Measurements from ENCODE around the gene HCFC2. TPM values are rescaled to one million over a fixed set of nuclear protein-coding genes. Genes with fewer than 3 reads are reported as not detected.

The HCFC2 gene
- total RNA-seq, 4 donors from 2014 or later: 23.6 to 31.6 (median 27.1) TPM

- Histone ChIP-seq H3K27me3 (no peaks in the 10 kb centered on the region), H3K27ac (no peak overlapping the region), H3K4me1 (no peaks in the 10 kb centered on the region), H3K4me3 (replicated peaks in 1 of 3) (no peak overlapping the region), H3K9me3 (no peaks in the 10 kb centered on the region), H3K36me3 (no peaks in the 10 kb centered on the region)
- DNase-seq: no peak
- intact Hi-C loops (cut with DNase I): no loop called here
- TF ChIP-seq CTCF (IDR thresholded peaks at IDR 0.05) (no peak), POLR2A (IDR thresholded peaks at IDR 0.05) (no peak)
- WGBS, 2 donors: 79 to 81% methylated on average over 11 of the region's 11 CpGs
Measured at GRCh38 chr12:104147346-104147745, 83.0 kb downstream of the HCFC2 start.

- 87 to 92% methylated on average over 8 of the region's 8 CpGs for WGBS, 2 donors
- H3K36me3 ChIP-seq: no peaks in the 10 kb centered on the region
- TF ChIP-seq CTCF (IDR thresholded peaks at IDR 0.05) (no peak), POLR2A (IDR thresholded peaks at IDR 0.05) (no peak)
- DNase-seq: no peak
- intact Hi-C loops (cut with DNase I): no loop called here
- H3K27ac ChIP-seq: no peak overlapping the region
- H3K9me3 ChIP-seq: no peaks in the 10 kb centered on the region
- H3K4me3 ChIP-seq (replicated peaks in 1 of 3): no peak overlapping the region
- H3K4me1 ChIP-seq: no peaks in the 10 kb centered on the region
- no peaks in the 10 kb centered on the region for H3K27me3 ChIP-seq
Measured at GRCh38 chr12:104150416-104150815, 86.1 kb downstream of the HCFC2 start.

GRCh38 chr12:104152685-104153241, 88.4 kb downstream of the HCFC2 start:
- no peak for DNase-seq
- Histone ChIP-seq H3K36me3 (no peaks in the 10 kb centered on the region), H3K4me1 (no peaks in the 10 kb centered on the region), H3K27me3 (no peaks in the 10 kb centered on the region), H3K27ac (no peak overlapping the region), H3K4me3 (replicated peaks in 1 of 3) (no peak overlapping the region), H3K9me3 (no peaks in the 10 kb centered on the region)
- intact Hi-C loops (cut with DNase I): no loop called here
- TF ChIP-seq CTCF (IDR thresholded peaks at IDR 0.05): no peak
- TF ChIP-seq POLR2A (IDR thresholded peaks at IDR 0.05): no peak

GRCh38 chr12:104154286-104154685, 90.0 kb downstream of the HCFC2 start:
- no peak for DNase-seq
- intact Hi-C loops (cut with DNase I): no loop called here
- H3K27me3 ChIP-seq: no peaks in the 10 kb centered on the region
- no peak overlapping the region for H3K27ac ChIP-seq
- no peak for TF ChIP-seq CTCF (IDR thresholded peaks at IDR 0.05)
- no peak for TF ChIP-seq POLR2A (IDR thresholded peaks at IDR 0.05)
- H3K4me1 ChIP-seq: no peaks in the 10 kb centered on the region
- no peaks in the 10 kb centered on the region for H3K9me3 ChIP-seq
- WGBS, 2 donors: 61 to 65% methylated on average over 4 of the region's 4 CpGs
- no peaks in the 10 kb centered on the region for H3K36me3 ChIP-seq
- H3K4me3 ChIP-seq (replicated peaks in 1 of 3): no peak overlapping the region

GRCh38 chr12:104154806-104155205, 90.5 kb downstream of the HCFC2 start:
- Histone ChIP-seq H3K4me3 (replicated peaks in 1 of 3) (no peak overlapping the region), H3K36me3 (no peaks in the 10 kb centered on the region), H3K4me1 (no peaks in the 10 kb centered on the region), H3K9me3 (no peaks in the 10 kb centered on the region), H3K27me3 (no peaks in the 10 kb centered on the region), H3K27ac (no peak overlapping the region)
- intact Hi-C loops (cut with DNase I): no loop called here
- 73 to 74% methylated on average over 2 of the region's 2 CpGs for whole genome bisulfite sequencing, 2 donors
- DNase-seq: no peak
- TF ChIP-seq CTCF (IDR thresholded peaks at IDR 0.05) (no peak), POLR2A (IDR thresholded peaks at IDR 0.05) (no peak)

Small RNAs within 50 kb of the gene (small RNA-seq; reads per million reads assigned to genes)
- not detected for gene RNA5SP370

Other genes with a start within 250 kb of the HCFC2 start
- 1 to 10 TPM; 3.6 to 5.8 (median 4.4) TPM for gene NT5DC3, start 223.3 kb upstream of the HCFC2 start, total RNA-seq
- gene HSP90B1, start 134.1 kb upstream of the HCFC2 start, total RNA-seq: 1,000 to 10,000 TPM; 1,103 to 2,326 (median 1,708) TPM
- 10 to 100 TPM; 20.5 to 33.1 (median 28.2) TPM for gene TDG, start 98.7 kb upstream of the HCFC2 start, total RNA-seq
- gene GLT8D2, start 14.3 kb upstream of the HCFC2 start, total RNA-seq: 10 to 100 TPM; 27.7 to 52.0 (median 34.3) TPM
- gene NFYB, start 73.7 kb downstream of the HCFC2 start, total RNA-seq: 10 to 100 TPM; 24.7 to 53.1 (median 37.1) TPM
- 100 to 1,000 TPM; 129 to 230 (median 199) TPM for gene TXNRD1, start 151.2 kb downstream of the HCFC2 start, total RNA-seq
- gene EID3, start 239.2 kb downstream of the HCFC2 start, total RNA-seq: 10 to 100 TPM in 2 of 4 donors, 1 to 10 TPM in 2; 8.0 to 22.2 (median 9.8) TPM